Measurements from ENCODE around the gene FRS3.

DNA sequence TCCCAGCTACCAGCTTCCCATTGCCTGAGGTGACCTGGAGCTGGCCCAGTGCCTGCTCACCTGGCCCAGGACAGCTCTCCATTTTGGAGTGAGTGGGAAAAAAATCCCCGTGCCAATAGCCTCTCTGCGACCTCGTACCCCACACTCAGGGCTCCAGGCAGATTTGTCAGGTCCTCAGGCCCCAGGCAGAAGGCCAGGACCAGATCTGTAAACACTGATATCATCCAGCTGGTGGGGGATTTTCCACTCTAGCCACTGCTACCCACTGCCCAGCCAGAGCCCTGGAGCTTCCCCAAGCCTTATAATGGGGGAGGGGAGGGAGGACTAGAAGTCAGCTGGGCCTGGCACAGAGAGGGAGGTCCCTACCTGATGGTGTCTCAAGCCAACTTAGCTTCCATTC, 31.2 kb downstream of the FRS3 start:
- TF ChIP-seq, protein P1, sequence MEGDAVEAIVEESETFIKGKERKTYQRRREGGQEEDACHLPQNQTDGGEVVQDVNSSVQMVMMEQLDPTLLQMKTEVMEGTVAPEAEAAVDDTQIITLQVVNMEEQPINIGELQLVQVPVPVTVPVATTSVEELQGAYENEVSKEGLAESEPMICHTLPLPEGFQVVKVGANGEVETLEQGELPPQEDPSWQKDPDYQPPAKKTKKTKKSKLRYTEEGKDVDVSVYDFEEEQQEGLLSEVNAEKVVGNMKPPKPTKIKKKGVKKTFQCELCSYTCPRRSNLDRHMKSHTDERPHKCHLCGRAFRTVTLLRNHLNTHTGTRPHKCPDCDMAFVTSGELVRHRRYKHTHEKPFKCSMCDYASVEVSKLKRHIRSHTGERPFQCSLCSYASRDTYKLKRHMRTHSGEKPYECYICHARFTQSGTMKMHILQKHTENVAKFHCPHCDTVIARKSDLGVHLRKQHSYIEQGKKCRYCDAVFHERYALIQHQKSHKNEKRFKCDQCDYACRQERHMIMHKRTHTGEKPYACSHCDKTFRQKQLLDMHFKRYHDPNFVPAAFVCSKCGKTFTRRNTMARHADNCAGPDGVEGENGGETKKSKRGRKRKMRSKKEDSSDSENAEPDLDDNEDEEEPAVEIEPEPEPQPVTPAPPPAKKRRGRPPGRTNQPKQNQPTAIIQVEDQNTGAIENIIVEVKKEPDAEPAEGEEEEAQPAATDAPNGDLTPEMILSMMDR (IDR thresholded peaks at IDR 0.05; ENCODE audit: control extremely low read depth in 1 of 3, insufficient read depth in 1 of 3, low read depth in 1 of 3, low read length in 3 of 3), result no peak
- TF ChIP-seq SRF (IDR thresholded peaks at IDR 0.05; ENCODE audit: low read depth, low read length), result no peak
- no peak for TF ChIP-seq BACH1 (IDR thresholded peaks at IDR 0.05; ENCODE audit: low read length)
- TF ChIP-seq KDM1A (IDR thresholded peaks at IDR 0.05; ENCODE audit: borderline replicate concordance, low read length), result no peak
- no peak for TF ChIP-seq YY1 (IDR thresholded peaks at IDR 0.05; ENCODE audit: low read depth, low read length)
- TF ChIP-seq, protein P2, sequence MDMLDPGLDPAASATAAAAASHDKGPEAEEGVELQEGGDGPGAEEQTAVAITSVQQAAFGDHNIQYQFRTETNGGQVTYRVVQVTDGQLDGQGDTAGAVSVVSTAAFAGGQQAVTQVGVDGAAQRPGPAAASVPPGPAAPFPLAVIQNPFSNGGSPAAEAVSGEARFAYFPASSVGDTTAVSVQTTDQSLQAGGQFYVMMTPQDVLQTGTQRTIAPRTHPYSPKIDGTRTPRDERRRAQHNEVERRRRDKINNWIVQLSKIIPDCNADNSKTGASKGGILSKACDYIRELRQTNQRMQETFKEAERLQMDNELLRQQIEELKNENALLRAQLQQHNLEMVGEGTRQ (IDR thresholded peaks at IDR 0.05; ENCODE audit: low read length), result no peak
